Measurements from ENCODE around the gene FBXL17.
"Not testable (repeated sequence)": the region's sequence is repeated elsewhere in the genome, so short reads cannot be mapped to it uniquely, and the experiment has no call there.

The FBXL17 gene

GRCh38 chr5:108417166-108417670, 35.3 kb upstream of the FBXL17 start:
- Histone ChIP-seq H3K36me3 (no peaks in the 10 kb centered on the region), H3K4me1 (no peaks in the 10 kb centered on the region), H3K9me3 (no peaks in the 10 kb centered on the region), H3K4me3 (ENCODE audit: low read depth, low read length) (no peak overlapping the region), H3K27me3 (no peaks in the 10 kb centered on the region)
- no peak for DNase-seq
- no peak for TF ChIP-seq CTCF (IDR thresholded peaks at IDR 0.05; ENCODE audit: low read depth, low read length)

- H3K9me3 ChIP-seq, result no peaks in the 10 kb centered on the region
These were observed 33.8 kb upstream of the FBXL17 start for GRCh38 chr5:108415726-108416125.

GRCh38 chr5:108409786-108410185, 27.9 kb upstream of the FBXL17 start:
- Histone ChIP-seq H3K36me3 (no peaks in the 10 kb centered on the region), H3K9me3 (no peaks in the 10 kb centered on the region), H3K27me3 (no peaks in the 10 kb centered on the region; the same call in 1 of the 2 replicates), H3K4me3 (ENCODE audit: low read depth, low read length) (no peak overlapping the region), H3K4me1 (no peaks in the 10 kb centered on the region)
- no peak for DNase-seq
- TF ChIP-seq CTCF (IDR thresholded peaks at IDR 0.05; ENCODE audit: low read depth, low read length), result no peak

More at GRCh38 chr5:108415726-108416125, 33.8 kb upstream of the FBXL17 start:
- no peak for DNase-seq
- no peak for TF ChIP-seq CTCF (IDR thresholded peaks at IDR 0.05; ENCODE audit: low read depth, low read length)
- no peak overlapping the region for H3K4me3 ChIP-seq (ENCODE audit: low read depth, low read length)
- H3K36me3 ChIP-seq, result no peaks in the 10 kb centered on the region
- no peaks in the 10 kb centered on the region for H3K4me1 ChIP-seq
- no peaks in the 10 kb centered on the region for H3K27me3 ChIP-seq

- not testable (repeated sequence) for H3K27me3 ChIP-seq; DNase-seq; H3K9me3 ChIP-seq; H3K36me3 ChIP-seq; H3K4me3 ChIP-seq (ENCODE audit: low read depth, low read length); H3K4me1 ChIP-seq
These were observed 23.3 kb upstream of the FBXL17 start for GRCh38 chr5:108405201-108405600.

GRCh38 chr5:108398964-108399363, 17.1 kb upstream of the FBXL17 start:
- Histone ChIP-seq H3K36me3 (no peaks in the 10 kb centered on the region), H3K4me1 (no peaks in the 10 kb centered on the region)

GRCh38 chr5:108396837-108397236, 14.9 kb upstream of the FBXL17 start:
- DNase-seq; H3K36me3 ChIP-seq; H3K9me3 ChIP-seq; H3K27me3 ChIP-seq; H3K4me3 ChIP-seq (ENCODE audit: low read depth, low read length); H3K4me1 ChIP-seq: not testable (repeated sequence)

More at GRCh38 chr5:108398964-108399363, 17.1 kb upstream of the FBXL17 start:
- no peak for DNase-seq
- Histone ChIP-seq H3K9me3 (no peaks in the 10 kb centered on the region), H3K27me3 (no peaks in the 10 kb centered on the region), H3K4me3 (ENCODE audit: low read depth, low read length) (no peak overlapping the region)
- no peak for TF ChIP-seq CTCF (IDR thresholded peaks at IDR 0.05; ENCODE audit: low read depth, low read length)

- no peak for TF ChIP-seq CTCF (IDR thresholded peaks at IDR 0.05; ENCODE audit: low read depth, low read length)
- Histone ChIP-seq H3K4me1 (no peaks in the 10 kb centered on the region), H3K27me3 (no peaks in the 10 kb centered on the region), H3K36me3 (no peaks in the 10 kb centered on the region), H3K4me3 (ENCODE audit: low read depth, low read length) (no peak overlapping the region), H3K9me3 (no peaks in the 10 kb centered on the region)
- no peak for DNase-seq
These were observed 5.9 kb upstream of the FBXL17 start for GRCh38 chr5:108387758-108388157.
